Lower lobe of right lung (tissue), 2 donors: Measurements from ENCODE around the gene SLX9. TPM values are rescaled to one million over a fixed set of nuclear protein-coding genes. Genes with fewer than 3 reads are reported as not detected.

ENCODE experiments used
- ATAC-seq, 2 donors: fragments of 200-7000 bp; cut with Tn5 transposase; one replicate each; pipeline ENCODE4 v1.9.1; 2020 to 2022; ENCODE audit warnings: mild to moderate bottlenecking in 2 of 2, moderate library complexity in 2 of 2
- DNase-seq: peaks from one replicate; pipeline ENCODE4 v3.0.0-alpha.2; 2020
- H3K27ac ChIP-seq: fragments of 200-600 bp; one replicate; pipeline ENCODE4 v1.8.0; 2022
- H3K27me3 ChIP-seq: fragments of 200-600 bp; one replicate; pipeline ENCODE4 v1.8.0; 2022; ENCODE audit warnings: low read depth
- H3K36me3 ChIP-seq: fragments of 200-600 bp; one replicate; pipeline ENCODE4 v1.8.0; 2022; ENCODE audit warnings: mild to moderate bottlenecking
- H3K4me1 ChIP-seq: fragments of 200-600 bp; one replicate; pipeline ENCODE4 v1.8.0; 2022
- H3K4me3 ChIP-seq: fragments of 200-600 bp; one replicate; pipeline ENCODE4 v1.8.0; 2022; ENCODE audit warnings: mild to moderate bottlenecking
- H3K9me3 ChIP-seq: fragments of 200-600 bp; one replicate; pipeline ENCODE4 v1.8.0; 2022
- intact Hi-C: fragments of 100-400 bp; cut with DNase I; formaldehyde crosslinking; loops from one replicate; pipeline ENCODE4 v1.11.0; 2022
- total RNA-seq: library from RNA; stranded (reverse); fragmentation: NEBNext Ultra II Directional; extraction: Animal tissue kit (Norgen Biotek cat#: 25700); gene quantifications from one replicate; pipeline ENCODE4 v1.2.1, GENCODE V29; 2021
- TF ChIP-seq, protein P1 (sequence below): fragments of 200-600 bp; IDR thresholded peaks from one replicate; pipeline ENCODE4 v1.8.0; 2022; ENCODE audit warnings: antibody characterized with exemption, mild to moderate bottlenecking
- donor health status: DM: no; HTN: yes; CAD: no; lungs with severe emphysema.

Gene SLX9
- total RNA-seq, 1 donor from 2014 or later: 15.7 TPM

DNA sequence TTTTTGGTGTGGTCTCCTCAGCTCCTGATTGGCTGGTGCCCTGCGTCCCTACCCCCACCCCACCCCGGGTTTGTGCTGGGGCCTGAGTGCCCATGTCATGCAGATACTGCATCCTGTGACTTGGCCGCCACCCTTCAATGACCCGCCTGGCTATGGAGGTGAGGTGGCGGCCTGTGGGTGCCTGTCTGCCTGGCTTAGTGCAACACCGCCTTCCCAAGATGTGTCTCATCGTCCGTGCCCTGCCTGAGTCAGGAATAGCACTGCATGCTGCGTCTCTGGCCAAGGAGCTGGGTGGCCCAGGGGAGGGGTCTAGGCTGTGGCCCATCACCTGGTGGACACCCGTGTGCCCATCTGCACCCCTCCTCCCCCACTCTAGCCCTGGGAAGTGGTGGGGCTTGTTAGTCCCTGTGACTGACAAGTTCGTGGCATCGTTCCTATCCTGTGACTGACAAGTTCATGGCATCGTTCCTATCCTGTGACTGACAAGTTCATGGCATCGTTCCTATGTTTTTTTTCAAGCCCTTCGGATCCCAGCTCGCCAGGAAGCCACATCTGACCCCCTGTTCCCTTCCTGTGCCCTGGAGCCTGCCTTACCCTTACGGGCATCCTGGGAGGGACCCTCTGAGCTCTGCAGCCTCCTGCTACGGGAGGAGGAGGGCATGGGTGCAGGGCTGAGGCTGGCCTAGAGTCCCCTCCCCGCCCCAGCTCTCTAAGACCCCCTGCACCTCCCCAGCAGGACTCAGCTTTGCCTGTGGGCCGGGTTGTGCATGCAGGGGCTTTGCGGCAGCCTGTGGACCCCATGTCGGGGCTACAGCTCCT lies 7.5 kb downstream of the SLX9 start:
- intact Hi-C loops: loop anchor here (10.0 kb wide), 1 partner anchor 187 kb away; no protein-coding TSS in a partner anchor
- Histone ChIP-seq H3K27ac (no peak overlapping the region), H3K9me3 (no peaks in the 10 kb centered on the region), H3K4me3 (no peak overlapping the region), H3K36me3 (peaks cover 42% of the 10 kb centered on the region), H3K27me3 (no peaks in the 10 kb centered on the region), H3K4me1 (peaks cover 12% of the 10 kb centered on the region)
- ATAC-seq (no peak), DNase-seq (peak; percentile 41)
- TF ChIP-seq, protein P1, sequence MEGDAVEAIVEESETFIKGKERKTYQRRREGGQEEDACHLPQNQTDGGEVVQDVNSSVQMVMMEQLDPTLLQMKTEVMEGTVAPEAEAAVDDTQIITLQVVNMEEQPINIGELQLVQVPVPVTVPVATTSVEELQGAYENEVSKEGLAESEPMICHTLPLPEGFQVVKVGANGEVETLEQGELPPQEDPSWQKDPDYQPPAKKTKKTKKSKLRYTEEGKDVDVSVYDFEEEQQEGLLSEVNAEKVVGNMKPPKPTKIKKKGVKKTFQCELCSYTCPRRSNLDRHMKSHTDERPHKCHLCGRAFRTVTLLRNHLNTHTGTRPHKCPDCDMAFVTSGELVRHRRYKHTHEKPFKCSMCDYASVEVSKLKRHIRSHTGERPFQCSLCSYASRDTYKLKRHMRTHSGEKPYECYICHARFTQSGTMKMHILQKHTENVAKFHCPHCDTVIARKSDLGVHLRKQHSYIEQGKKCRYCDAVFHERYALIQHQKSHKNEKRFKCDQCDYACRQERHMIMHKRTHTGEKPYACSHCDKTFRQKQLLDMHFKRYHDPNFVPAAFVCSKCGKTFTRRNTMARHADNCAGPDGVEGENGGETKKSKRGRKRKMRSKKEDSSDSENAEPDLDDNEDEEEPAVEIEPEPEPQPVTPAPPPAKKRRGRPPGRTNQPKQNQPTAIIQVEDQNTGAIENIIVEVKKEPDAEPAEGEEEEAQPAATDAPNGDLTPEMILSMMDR: no peak

DNA sequence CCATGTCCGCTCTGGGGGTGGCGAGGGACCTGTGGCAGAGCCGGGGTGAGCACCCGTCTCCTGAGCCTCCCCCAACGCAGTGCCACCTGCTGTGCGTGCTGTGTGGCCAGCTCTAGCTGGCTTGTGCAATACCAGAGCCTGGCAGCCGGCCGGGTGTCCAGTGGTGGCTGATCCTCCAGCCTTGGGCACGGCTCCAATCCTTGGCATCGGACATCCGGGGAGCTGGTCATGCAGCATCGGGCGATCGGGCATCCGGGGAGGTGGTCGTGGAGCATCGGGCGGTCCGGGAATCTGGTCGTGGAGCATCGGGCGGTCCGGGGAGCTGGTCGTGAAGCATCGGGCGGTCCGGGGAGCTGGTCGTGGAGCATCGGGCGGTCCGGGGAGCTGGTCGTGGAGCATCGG lies 8.1 kb downstream of the SLX9 start:
- ATAC-seq (no peak), DNase-seq (peak; percentile 48)
- no peak overlapping the region for H3K4me3 ChIP-seq
- no peaks in the 10 kb centered on the region for H3K27me3 ChIP-seq
- intact Hi-C loops: loop anchor here (10.0 kb wide), 1 partner anchor 187 kb away; no protein-coding TSS in a partner anchor
- no peak overlapping the region for H3K27ac ChIP-seq
- H3K36me3 ChIP-seq: peaks cover 42% of the 10 kb centered on the region
- TF ChIP-seq, protein P1: no peak
- H3K4me1 ChIP-seq: peaks cover 12% of the 10 kb centered on the region
- no peaks in the 10 kb centered on the region for H3K9me3 ChIP-seq

DNA sequence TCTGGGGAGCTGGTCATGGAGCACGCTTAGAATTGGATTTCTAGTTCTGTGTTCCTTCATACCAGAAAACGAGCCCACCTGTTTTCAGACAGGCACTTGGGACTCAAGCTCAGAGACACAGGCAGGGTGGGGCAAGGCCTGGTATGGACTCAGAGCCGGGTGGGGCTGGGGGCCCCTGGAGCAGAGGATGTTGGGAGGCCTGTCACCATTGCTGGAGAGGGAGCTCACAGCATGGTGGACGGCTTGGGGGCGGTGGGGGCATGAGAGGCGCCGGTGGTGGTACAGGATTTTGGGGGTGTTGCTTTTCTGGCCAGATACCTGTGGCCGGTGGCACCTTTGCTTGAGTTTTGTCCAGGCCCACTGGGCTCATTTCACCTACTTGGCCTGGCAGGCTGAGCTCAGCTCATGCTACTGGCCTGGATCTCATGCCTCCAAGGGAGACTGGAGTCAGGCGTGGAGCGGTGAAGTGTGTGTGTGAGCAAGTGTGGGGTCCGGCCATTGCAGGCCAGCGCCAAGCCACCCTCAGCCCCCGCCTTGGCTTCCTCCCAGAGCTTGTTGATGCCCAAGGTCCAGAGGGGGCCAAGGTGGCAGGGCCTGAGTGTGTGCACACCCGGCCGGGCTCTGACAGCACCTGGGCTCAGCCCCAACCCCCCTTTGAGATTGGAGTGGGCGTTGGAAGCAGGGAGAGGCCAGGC lies 8.7 kb downstream of the SLX9 start:
- H3K4me1 ChIP-seq: peaks cover 12% of the 10 kb centered on the region
- TF ChIP-seq, protein P1: no peak
- peak; percentile 47 for DNase-seq
- intact Hi-C loops: loop anchor here (10.0 kb wide), 1 partner anchor 186 kb away; no protein-coding TSS in a partner anchor
- H3K36me3 ChIP-seq: peaks cover 40% of the 10 kb centered on the region
- no peak overlapping the region for H3K27ac ChIP-seq
- ATAC-seq: no peak
- no peaks in the 10 kb centered on the region for H3K9me3 ChIP-seq
- H3K27me3 ChIP-seq: no peaks in the 10 kb centered on the region
- H3K4me3 ChIP-seq: no peak overlapping the region

DNA sequence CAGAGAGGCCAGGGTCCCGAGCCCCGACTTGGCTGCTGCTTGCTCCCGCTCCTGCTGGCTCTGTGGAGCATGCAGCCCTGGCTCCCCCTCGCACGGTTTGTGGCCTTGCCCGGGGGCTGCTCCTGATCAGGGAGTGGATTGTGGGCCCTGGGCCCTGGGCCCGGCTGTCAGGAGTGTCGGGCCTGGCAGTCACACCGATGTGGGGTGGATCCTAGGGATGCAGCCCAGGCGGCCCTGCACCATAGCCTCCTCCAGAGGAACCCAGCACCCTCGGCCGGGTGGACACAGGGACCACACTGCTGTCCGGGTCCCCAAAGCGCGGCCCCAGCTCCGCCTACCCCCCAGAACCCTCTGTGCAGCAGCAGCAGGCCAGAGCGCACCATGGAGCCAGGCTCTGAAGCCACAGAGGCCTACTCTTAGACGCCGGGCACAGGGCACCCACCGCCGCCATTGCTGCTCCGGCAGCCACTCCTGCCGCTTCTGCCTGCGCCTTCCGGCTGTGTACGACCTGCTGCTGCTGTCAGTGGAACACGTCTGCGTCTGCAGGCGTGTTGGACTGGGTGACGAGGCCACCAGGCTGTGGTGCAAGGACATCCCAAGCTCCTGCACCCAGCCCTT lies 9.4 kb downstream of the SLX9 start:
- peaks cover 12% of the 10 kb centered on the region for H3K4me1 ChIP-seq
- ATAC-seq: peak in 1 of 2 donors; percentile 5
- intact Hi-C loops: loop anchor here (10.0 kb wide), 1 partner anchor 186 kb away; no protein-coding TSS in a partner anchor
- no peaks in the 10 kb centered on the region for H3K9me3 ChIP-seq
- TF ChIP-seq, protein P1: no peak
- H3K4me3 ChIP-seq: no peak overlapping the region
- H3K27ac ChIP-seq: no peak overlapping the region
- peaks cover 33% of the 10 kb centered on the region for H3K36me3 ChIP-seq
- no peaks in the 10 kb centered on the region for H3K27me3 ChIP-seq
- peak; percentile 47 for DNase-seq

DNA sequence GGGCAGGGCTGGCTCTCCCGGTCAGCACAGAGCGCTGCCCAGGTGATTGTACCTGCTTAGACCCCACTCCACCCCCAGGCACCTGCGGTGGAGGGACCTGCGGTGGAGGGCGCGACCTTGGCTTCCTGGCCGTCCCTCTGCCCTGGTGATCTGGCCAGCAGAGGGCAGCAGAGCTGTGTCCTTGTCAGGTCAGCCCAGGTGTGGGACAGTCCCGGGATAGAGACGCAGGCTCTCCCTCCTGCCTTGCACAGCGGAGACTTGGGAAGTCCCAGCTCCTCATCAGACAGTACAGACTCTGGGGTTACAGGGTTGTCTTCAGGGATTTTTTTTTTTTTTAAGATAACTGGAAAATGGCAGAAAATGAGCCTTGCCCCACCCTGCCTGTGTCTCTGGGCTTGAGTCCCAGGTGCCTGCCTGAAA lies 10.0 kb downstream of the SLX9 start:
- Histone ChIP-seq H3K4me3 (no peak overlapping the region), H3K36me3 (peaks cover 28% of the 10 kb centered on the region), H3K27me3 (no peaks in the 10 kb centered on the region), H3K27ac (no peak overlapping the region), H3K9me3 (no peaks in the 10 kb centered on the region), H3K4me1 (peaks cover 12% of the 10 kb centered on the region)
- TF ChIP-seq, protein P1: peak; percentile 95
- ATAC-seq: peak; percentile 87 to 89
- intact Hi-C loops: loop anchor here (10.0 kb wide), 1 partner anchor 185 kb away; no protein-coding TSS in a partner anchor
- peak; percentile 90 for DNase-seq
